NCI-H187 (cell line): ENCODE results near the gene NFATC2IP.
"Not testable (repeated sequence)": the region's sequence is repeated elsewhere in the genome, so short reads cannot be mapped to it uniquely, and the experiment has no call there.

ENCODE experiments used
- DNase-seq, 2 experiments: peaks; one replicate each; lab custom pipeline; 2025; lab: John Stamatoyannopoulos, UW

The NFATC2IP gene

GRCh38 chr16:28998837-28999236 lies 48.1 kb downstream of the NFATC2IP start:
- DNase-seq, result no peak

- no peak for DNase-seq
Measured at GRCh38 chr16:28999577-28999976, 48.8 kb downstream of the NFATC2IP start.

- no peak for DNase-seq
Measured at GRCh38 chr16:29000019-29000418, 49.3 kb downstream of the NFATC2IP start.

GRCh38 chr16:29004496-29005139 lies 53.9 kb downstream of the NFATC2IP start:
- DNase-seq, result not testable (repeated sequence)

- DNase-seq, result no peak
Measured at GRCh38 chr16:29007730-29008593, 57.2 kb downstream of the NFATC2IP start.

GRCh38 chr16:29009050-29009837 lies 58.5 kb downstream of the NFATC2IP start:
- DNase-seq, result no peak

GRCh38 chr16:29009838-29010166 lies 59.1 kb downstream of the NFATC2IP start:
- no peak for DNase-seq

GRCh38 chr16:29011112-29011511 lies 60.4 kb downstream of the NFATC2IP start:
- DNase-seq, result no peak

GRCh38 chr16:29011851-29012250 lies 61.1 kb downstream of the NFATC2IP start:
- no peak for DNase-seq

- no peak for DNase-seq
Measured at GRCh38 chr16:29012913-29013553, 62.3 kb downstream of the NFATC2IP start.

- DNase-seq, result no peak
Measured at GRCh38 chr16:29014561-29015069, 63.9 kb downstream of the NFATC2IP start.
